ENCODE data around the gene RADX. TPM values are rescaled to one million over a fixed set of nuclear protein-coding genes. Genes with fewer than 3 reads are reported as not detected.

Gene RADX
- total and polyA plus RNA-seq, 2 of the 13 experiments (the other 11 are each of a cell fraction or from before 2014, with no cell fraction given), result 1.1 to 2.7 TPM

DNA sequence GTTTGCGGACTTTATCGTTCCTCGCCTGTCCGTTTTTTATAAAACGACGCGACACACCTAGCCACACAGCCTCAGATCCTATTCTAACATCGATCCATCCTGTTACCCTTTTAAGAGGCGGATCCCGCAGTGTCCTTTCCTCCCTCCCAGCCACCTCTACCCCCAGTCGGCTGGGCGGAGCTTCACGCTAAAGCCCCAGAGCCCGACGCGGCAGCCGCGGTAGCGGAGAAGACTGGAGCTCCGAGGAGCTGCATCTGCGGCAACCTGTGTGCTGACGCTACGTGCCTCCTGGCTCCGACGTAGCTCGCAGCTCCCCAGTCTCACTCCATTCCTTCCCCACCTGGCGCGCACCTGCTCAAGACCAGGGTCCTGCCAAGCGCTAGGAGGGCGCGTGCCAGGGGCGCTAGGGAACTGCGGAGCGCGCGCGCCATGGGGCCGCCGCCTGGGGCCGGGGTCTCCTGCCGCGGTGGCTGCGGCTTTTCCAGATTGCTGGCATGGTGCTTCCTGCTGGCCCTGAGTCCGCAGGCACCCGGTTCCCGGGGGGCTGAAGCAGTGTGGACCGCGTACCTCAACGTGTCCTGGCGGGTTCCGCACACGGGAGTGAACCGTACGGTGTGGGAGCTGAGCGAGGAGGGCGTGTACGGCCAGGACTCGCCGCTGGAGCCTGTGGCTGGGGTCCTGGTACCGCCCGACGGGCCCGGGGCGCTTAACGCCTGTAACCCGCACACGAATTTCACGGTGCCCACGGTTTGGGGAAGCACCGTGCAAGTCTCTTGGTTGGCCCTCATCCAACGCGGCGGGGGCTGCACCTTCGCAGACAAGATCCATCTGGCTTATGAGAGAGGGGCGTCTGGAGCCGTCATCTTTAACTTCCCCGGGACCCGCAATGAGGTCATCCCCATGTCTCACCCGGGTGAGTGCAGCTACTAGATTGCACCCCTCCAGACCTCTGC is 115.0 kb downstream of the RADX start, which contains the start of gene RNF128 (continued):
- no peak for TF ChIP-seq SNAPC4 (CRISPR knock-in tag; IDR thresholded peaks at IDR 0.05)
- TF ChIP-seq CBX1 (IDR thresholded peaks at IDR 0.05; ENCODE audit: low read depth), result no peak
- TF ChIP-seq THYN1 (CRISPR knock-in tag; IDR thresholded peaks at IDR 0.05; ENCODE audit: borderline replicate concordance, low read depth), result no peak
- TF ChIP-seq SKI (IDR thresholded peaks at IDR 0.05; ENCODE audit: partially characterized antibody), result no peak
- no peak for TF ChIP-seq MIER3 (CRISPR knock-in tag; IDR thresholded peaks at IDR 0.05; ENCODE audit: borderline replicate concordance)
- peak; percentile 72 for TF ChIP-seq AGO2 (optimal IDR thresholded peaks at IDR 0.05; ENCODE audit: low read depth, low read length)
- TF ChIP-seq JUND (CRISPR knock-in tag; IDR thresholded peaks at IDR 0.05), result no peak
- TF ChIP-seq ZFP36L2 (CRISPR knock-in tag; IDR thresholded peaks at IDR 0.05), result no peak
- TF ChIP-seq ZNF256 (CRISPR knock-in tag; conservative IDR thresholded peaks at IDR 0.05), result 0 out of 2 replicates have a peak, but pooled peaks have one; percentile 39
- TF ChIP-seq ZNF816 (CRISPR knock-in tag; IDR thresholded peaks at IDR 0.05; ENCODE audit: borderline replicate concordance), result no peak
- no peak for TF ChIP-seq SRF (IDR thresholded peaks at IDR 0.05; ENCODE audit: low read depth, low read length)
- TF ChIP-seq ZNF746 (CRISPR knock-in tag; IDR thresholded peaks at IDR 0.05), result no peak
- TF ChIP-seq ZNF24 (IDR thresholded peaks at IDR 0.05), result no peak
- peak; percentile 38; the same call in 1 of the 2 replicates for TF ChIP-seq THAP11 (CRISPR knock-in tag; IDR thresholded peaks at IDR 0.05)
- TF ChIP-seq, protein P1, sequence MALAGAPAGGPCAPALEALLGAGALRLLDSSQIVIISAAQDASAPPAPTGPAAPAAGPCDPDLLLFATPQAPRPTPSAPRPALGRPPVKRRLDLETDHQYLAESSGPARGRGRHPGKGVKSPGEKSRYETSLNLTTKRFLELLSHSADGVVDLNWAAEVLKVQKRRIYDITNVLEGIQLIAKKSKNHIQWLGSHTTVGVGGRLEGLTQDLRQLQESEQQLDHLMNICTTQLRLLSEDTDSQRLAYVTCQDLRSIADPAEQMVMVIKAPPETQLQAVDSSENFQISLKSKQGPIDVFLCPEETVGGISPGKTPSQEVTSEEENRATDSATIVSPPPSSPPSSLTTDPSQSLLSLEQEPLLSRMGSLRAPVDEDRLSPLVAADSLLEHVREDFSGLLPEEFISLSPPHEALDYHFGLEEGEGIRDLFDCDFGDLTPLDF (CRISPR knock-in tag; IDR thresholded peaks at IDR 0.05), result 0 out of 2 replicates have a peak, but pooled peaks have one; percentile 45
- no peak for TF ChIP-seq TEAD3 (CRISPR knock-in tag; optimal IDR thresholded peaks at IDR 0.05; ENCODE audit: borderline replicate concordance)
- no peak for TF ChIP-seq NCOA5 (CRISPR knock-in tag; IDR thresholded peaks at IDR 0.05)
- no peak for TF ChIP-seq FOXA1 (IDR thresholded peaks at IDR 0.05)
- TF ChIP-seq FOXA1 (CRISPR knock-in tag; IDR thresholded peaks at IDR 0.05), result 0 out of 2 replicates have a peak, but pooled peaks have one; percentile 3
- TF ChIP-seq FOXJ3 (CRISPR knock-in tag; IDR thresholded peaks at IDR 0.05; ENCODE audit: borderline replicate concordance), result no peak
- TF ChIP-seq FUBP1 (CRISPR knock-in tag; IDR thresholded peaks at IDR 0.05; ENCODE audit: borderline replicate concordance), result no peak
